Loucy (cell line): Measurements from ENCODE around the gene SNX14.
"Not testable (repeated sequence)": the region's sequence is repeated elsewhere in the genome, so short reads cannot be mapped to it uniquely, and the experiment has no call there.

ENCODE experiments used
- H2AFZ ChIP-seq: fragments of 200-600 bp; sonication (generic); 2 replicates; pipeline ENCODE4 v1.6.0; 2016; ENCODE audit warnings: antibody characterized with exemption, mild to moderate bottlenecking, low read length, moderate library complexity
- H3F3A ChIP-seq: fragments of 200-600 bp; 2 replicates; pipeline ENCODE4 v1.6.0; 2016; ENCODE audit warnings: antibody characterized with exemption, low read depth, mild to moderate bottlenecking
- H3K27me3 ChIP-seq: fragments of 200-600 bp; sonication (generic); 2 replicates; pipeline ENCODE4 v1.6.1; 2014; ENCODE audit warnings: low read length, mild to moderate bottlenecking; ENCODE audit not compliant: insufficient read depth, poor library complexity, severe bottlenecking
- H3K36me3 ChIP-seq: fragments of 200-600 bp; sonication (generic); 2 replicates; pipeline ENCODE4 v1.6.1; 2016; ENCODE audit warnings: low read length; ENCODE audit not compliant: insufficient read depth
- H3K4me1 ChIP-seq: fragments of 200-600 bp; sonication (generic); 2 replicates; pipeline ENCODE4 v1.5.1; 2014; ENCODE audit warnings: low read length, mild to moderate bottlenecking; ENCODE audit not compliant: insufficient read depth, poor library complexity, severe bottlenecking
- H3K4me2 ChIP-seq: fragments of 200-600 bp; sonication (generic); 2 replicates; pipeline ENCODE4 v1.6.0; 2014; ENCODE audit warnings: antibody characterized with exemption, low read length, low read depth, mild to moderate bottlenecking; ENCODE audit not compliant: poor library complexity, severe bottlenecking
- H3K4me3 ChIP-seq: fragments of 200-600 bp; sonication (generic); 2 replicates; pipeline ENCODE4 v1.5.1; 2014; ENCODE audit warnings: low read length, mild to moderate bottlenecking, mixed read lengths; ENCODE audit not compliant: poor library complexity, severe bottlenecking
- H3K79me2 ChIP-seq: fragments of 200-600 bp; sonication (generic); 2 replicates; pipeline ENCODE4 v1.6.1; 2014; ENCODE audit warnings: low read length; ENCODE audit not compliant: insufficient read depth
- H3K9ac ChIP-seq: fragments of 200-600 bp; sonication (generic); 2 replicates; pipeline ENCODE4 v1.6.0; 2014; ENCODE audit warnings: mild to moderate bottlenecking, low read depth, low read length, moderate library complexity; ENCODE audit not compliant: poor library complexity, severe bottlenecking
- H3K9me2 ChIP-seq: fragments of 200-600 bp; sonication (generic); replicated peaks from 2 replicates; pipeline ENCODE4 v1.6.1; 2016; ENCODE audit warnings: low read depth, low read length, mixed read lengths
- H3K9me3 ChIP-seq: fragments of 200-600 bp; sonication (generic); 2 replicates; pipeline ENCODE4 v1.6.1; 2014; ENCODE audit warnings: mild to moderate bottlenecking, antibody characterized with exemption, low read length, low read depth; ENCODE audit not compliant: insufficient read depth
- H4K20me1 ChIP-seq: fragments of 200-600 bp; sonication (generic); 2 replicates; pipeline ENCODE4 v1.6.0; 2014; ENCODE audit warnings: antibody characterized with exemption, low read length, mild to moderate bottlenecking; ENCODE audit not compliant: insufficient read depth, poor library complexity, severe bottlenecking
- CTCF ChIP-seq: fragments of 200-600 bp; sonication (generic); conservative IDR thresholded peaks from 2 replicates; pipeline ENCODE4 v1.5.1; 2014; ENCODE audit warnings: mild to moderate bottlenecking, antibody characterized with exemption, low read length
- EZH2phosphoT487 ChIP-seq: fragments of 200-600 bp; IDR thresholded peaks from 2 replicates; pipeline ENCODE4 v1.6.1; 2018; ENCODE audit warnings: antibody characterized with exemption, mild to moderate bottlenecking, moderate library complexity, borderline replicate concordance

Gene SNX14

GRCh38 chr6:85569323-85569722 is 24.3 kb downstream of the SNX14 start:
- no peaks in the 10 kb centered on the region for H3F3A ChIP-seq
- no peaks in the 10 kb centered on the region for H3K9me2 ChIP-seq
- H2AFZ ChIP-seq, result no peak overlapping the region
- no peaks in the 10 kb centered on the region for H3K4me1 ChIP-seq
- no peak overlapping the region for H3K9ac ChIP-seq
- no peak overlapping the region for H3K4me3 ChIP-seq
- no peak for TF ChIP-seq EZH2phosphoT487
- no peak for TF ChIP-seq CTCF
- no peaks in the 10 kb centered on the region for H3K27me3 ChIP-seq
- no peak overlapping the region for H3K4me2 ChIP-seq
- peaks cover 26% of the 10 kb centered on the region for H3K79me2 ChIP-seq
- peaks cover 19% of the 10 kb centered on the region for H4K20me1 ChIP-seq
- peaks cover 65% of the 10 kb centered on the region for H3K36me3 ChIP-seq
- H3K9me3 ChIP-seq, result no peaks in the 10 kb centered on the region; the same call in 1 of the 2 replicates

- Histone ChIP-seq H3K4me3 (no peak overlapping the region), H3K4me1 (no peaks in the 10 kb centered on the region), H4K20me1 (peaks cover 14% of the 10 kb centered on the region), H3K36me3 (peaks cover 68% of the 10 kb centered on the region), H3K79me2 (peaks cover 22% of the 10 kb centered on the region), H3K9ac (no peak overlapping the region), H3K9me3 (no peaks in the 10 kb centered on the region; the same call in 1 of the 2 replicates), H3F3A (no peaks in the 10 kb centered on the region), H3K4me2 (no peak overlapping the region), H3K9me2 (no peaks in the 10 kb centered on the region), H2AFZ (no peak overlapping the region), H3K27me3 (no peaks in the 10 kb centered on the region)
- no peak for TF ChIP-seq CTCF
- TF ChIP-seq EZH2phosphoT487, result no peak
Measured at GRCh38 chr6:85568411-85568810, 25.2 kb downstream of the SNX14 start.

DNA sequence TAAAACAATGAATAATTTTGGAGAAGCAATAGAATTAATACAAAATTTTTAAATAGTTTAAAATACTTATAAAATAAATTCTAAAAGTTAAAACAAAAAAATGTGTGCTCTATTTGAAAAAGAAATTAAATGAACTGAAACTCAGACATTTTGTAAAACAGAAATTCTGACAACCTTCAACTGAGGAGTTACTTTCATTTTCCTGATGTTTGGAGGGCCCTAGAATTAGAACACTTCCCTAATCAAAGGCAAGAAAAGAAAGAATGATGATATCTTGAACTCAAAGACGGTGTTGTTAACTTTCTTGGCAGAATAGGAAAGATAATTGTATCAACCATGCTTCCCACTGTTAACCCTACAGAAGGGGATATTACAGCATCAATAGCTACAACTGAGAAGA is 27.9 kb downstream of the SNX14 start:
- Histone ChIP-seq H3K79me2 (peaks cover under 1% of the 10 kb centered on the region; the same call in 1 of the 2 replicates), H3K4me2 (no peak overlapping the region), H4K20me1 (peaks cover 14% of the 10 kb centered on the region), H3K27me3 (no peaks in the 10 kb centered on the region), H3K4me1 (no peaks in the 10 kb centered on the region), H3K4me3 (no peak overlapping the region), H3K9me2 (no peaks in the 10 kb centered on the region), H3K9ac (no peak overlapping the region), H2AFZ (no peak overlapping the region), H3K9me3 (no peaks in the 10 kb centered on the region; the same call in 1 of the 2 replicates), H3K36me3 (peaks cover 77% of the 10 kb centered on the region), H3F3A (no peaks in the 10 kb centered on the region)
- no peak for TF ChIP-seq CTCF
- no peak for TF ChIP-seq EZH2phosphoT487

DNA sequence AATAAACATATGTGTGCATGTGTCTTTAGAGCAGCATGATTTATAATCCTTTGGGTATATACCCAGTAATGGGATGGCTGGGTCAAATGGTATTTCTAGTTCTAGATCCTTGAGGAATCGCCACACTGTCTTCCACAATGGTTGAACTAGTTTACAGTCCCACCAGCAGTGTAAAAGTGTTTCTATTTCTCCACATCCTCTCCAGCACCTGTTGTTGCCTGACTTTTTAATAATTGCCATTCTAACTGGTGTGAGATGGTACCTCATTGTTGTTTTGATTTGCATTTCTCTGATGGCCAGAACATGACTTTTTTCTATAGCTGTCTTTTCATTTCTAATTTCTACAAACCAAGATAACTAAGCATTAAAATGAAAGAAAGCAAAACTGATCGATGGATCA is 29.4 kb downstream of the SNX14 start:
- H3K4me2 ChIP-seq, H3K9me2 ChIP-seq, H3K4me3 ChIP-seq, H3K27me3 ChIP-seq, H3K9ac ChIP-seq, H3K79me2 ChIP-seq, H3K4me1 ChIP-seq, H3K9me3 ChIP-seq, H3F3A ChIP-seq, H2AFZ ChIP-seq, H4K20me1 ChIP-seq: not testable (repeated sequence)
- peaks cover 80% of the 10 kb centered on the region for H3K36me3 ChIP-seq
